ENCODE measurements around the gene GALNT2.

DNA sequence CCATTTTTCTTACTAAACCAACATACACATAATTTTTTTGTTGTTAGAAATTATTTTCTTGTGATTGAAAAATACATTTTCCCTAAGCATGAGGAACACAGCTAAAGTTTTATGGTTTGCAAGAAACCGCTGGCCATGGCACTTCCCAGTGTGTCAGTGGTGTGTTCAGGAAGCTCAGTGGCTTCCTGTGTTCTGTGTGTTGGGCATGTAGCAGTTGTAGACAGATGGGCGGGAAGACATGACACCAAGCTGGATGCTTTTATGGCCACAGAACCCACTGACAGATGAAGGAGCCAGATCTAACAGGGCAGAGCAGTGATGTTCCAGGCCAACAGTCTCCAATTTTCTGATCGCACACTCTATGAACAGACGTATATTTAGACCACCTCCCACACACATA lies 119.8 kb downstream of the GALNT2 start:
- TF ChIP-seq, protein P1, sequence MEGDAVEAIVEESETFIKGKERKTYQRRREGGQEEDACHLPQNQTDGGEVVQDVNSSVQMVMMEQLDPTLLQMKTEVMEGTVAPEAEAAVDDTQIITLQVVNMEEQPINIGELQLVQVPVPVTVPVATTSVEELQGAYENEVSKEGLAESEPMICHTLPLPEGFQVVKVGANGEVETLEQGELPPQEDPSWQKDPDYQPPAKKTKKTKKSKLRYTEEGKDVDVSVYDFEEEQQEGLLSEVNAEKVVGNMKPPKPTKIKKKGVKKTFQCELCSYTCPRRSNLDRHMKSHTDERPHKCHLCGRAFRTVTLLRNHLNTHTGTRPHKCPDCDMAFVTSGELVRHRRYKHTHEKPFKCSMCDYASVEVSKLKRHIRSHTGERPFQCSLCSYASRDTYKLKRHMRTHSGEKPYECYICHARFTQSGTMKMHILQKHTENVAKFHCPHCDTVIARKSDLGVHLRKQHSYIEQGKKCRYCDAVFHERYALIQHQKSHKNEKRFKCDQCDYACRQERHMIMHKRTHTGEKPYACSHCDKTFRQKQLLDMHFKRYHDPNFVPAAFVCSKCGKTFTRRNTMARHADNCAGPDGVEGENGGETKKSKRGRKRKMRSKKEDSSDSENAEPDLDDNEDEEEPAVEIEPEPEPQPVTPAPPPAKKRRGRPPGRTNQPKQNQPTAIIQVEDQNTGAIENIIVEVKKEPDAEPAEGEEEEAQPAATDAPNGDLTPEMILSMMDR (IDR thresholded peaks at IDR 0.05) = no peak
- TF ChIP-seq EP300 (IDR thresholded peaks at IDR 0.05) = peak in 1 of 2 donors; percentile 27

All from tibial nerve (tissue), 4 donors.